GM18498 (cell line): ENCODE measurements around the gene VAC14.

Experiments
- ATAC-seq: cut with Tn5 transposase; IDR thresholded peaks from one replicate; pipeline ENCODE4 v1.9.1; 2021; ENCODE audit warnings: mild to moderate bottlenecking, moderate library complexity; ENCODE audit not compliant: unreplicated experiment

Gene VAC14

DNA sequence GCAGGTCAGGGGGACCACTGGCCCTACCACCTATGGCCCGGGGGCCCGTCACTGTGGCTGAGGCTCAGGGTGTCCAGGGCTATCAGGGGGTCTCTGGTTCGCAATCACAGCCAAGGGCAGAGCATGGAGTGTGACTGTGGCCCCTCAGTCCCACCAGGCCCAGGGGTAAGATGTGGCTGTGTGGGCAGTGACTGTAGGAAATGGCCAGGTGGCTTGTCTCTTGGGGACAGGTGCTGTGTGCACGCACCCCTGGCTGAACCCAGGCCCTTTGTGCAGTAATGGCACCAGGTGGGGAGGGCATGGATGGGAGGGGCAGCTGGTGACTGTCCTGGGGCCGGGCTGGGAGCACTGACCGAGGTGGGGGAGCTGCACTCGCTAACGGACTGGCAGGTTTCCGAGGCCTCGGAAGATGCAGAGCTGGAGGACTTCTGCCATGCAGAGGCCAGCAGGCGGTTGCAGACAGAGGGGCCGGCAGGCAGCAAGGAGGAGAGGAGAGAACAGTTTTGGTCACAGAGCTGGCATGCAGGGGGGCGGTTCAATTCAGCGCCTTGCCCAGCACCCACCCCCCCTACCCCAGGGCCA, 135.8 kb downstream of the VAC14 start:
- no peak for ATAC-seq

- ATAC-seq, result no peak
Measured at GRCh38 chr16:70664325-70665112, 136.4 kb downstream of the VAC14 start.

DNA sequence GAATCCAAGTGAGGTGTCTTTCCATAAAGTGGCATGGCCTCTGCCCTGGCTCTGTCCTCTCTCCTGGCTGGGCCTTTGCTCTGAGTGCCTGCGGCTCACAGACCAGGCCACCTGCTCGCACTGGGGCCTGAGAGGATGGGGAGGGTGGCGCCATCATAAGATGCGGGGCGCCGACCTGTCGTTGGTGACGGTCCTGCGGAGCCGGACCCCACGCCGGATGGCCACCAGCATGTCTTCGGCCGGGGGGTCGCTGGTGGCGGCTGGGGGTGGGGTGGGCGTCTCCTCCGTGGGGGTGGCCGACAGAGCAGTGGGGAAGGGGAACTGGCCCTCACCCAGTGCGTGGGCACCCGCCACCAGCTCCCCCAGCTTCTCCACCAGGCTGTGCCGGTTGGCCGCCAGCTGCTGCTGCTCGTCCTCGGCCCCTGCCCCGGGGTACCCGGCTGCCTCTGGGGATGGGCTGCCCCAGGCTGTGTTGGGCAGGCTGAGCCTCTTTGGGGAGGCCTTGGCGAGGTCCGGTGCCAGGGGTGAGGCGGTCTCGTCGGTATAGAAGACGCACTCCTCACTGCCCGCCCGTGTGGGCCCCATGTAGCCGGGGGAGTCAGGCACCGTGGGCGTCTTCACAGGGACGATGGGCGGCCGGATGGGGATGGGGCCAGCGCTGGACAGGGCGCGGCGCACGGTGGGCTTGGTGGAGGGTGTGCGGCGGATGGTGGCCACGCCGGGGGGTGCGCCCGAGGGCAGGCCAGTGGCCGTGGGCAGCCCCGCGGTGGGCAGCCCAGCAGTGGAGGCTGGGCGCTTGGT, 137.2 kb downstream of the VAC14 start:
- ATAC-seq, result no peak

- no peak for ATAC-seq
Measured at GRCh38 chr16:70662991-70663523, 137.9 kb downstream of the VAC14 start.

- no peak for ATAC-seq
Measured at GRCh38 chr16:70661918-70662641, 138.9 kb downstream of the VAC14 start.

- no peak for ATAC-seq
Measured at GRCh38 chr16:70661534-70661917, 139.4 kb downstream of the VAC14 start.

- ATAC-seq, result no peak
Measured at GRCh38 chr16:70660672-70661350, 140.1 kb downstream of the VAC14 start.

- ATAC-seq, result no peak
Measured at GRCh38 chr16:70659953-70660671, 140.8 kb downstream of the VAC14 start.

- ATAC-seq, result no peak
Measured at GRCh38 chr16:70659546-70659945, 141.4 kb downstream of the VAC14 start.

DNA sequence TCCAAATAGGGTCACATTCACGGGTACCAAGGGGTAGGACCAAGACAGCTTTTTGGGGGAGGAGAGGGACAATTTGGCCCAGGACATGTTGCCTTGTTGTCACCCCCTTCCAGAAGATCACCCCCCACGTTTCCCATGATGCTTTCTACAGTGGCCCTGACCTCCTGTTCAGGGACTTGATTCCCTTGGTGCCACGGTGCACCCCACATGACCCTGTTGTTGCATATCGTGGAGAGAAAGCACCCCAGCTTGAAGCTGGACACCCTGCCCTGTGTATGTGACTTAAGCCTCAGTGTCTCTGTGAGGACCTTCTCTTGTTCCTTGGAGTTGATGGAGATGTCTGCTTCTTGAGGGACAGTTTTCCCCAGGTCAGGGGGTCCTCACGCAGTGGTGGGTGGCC, 142.0 kb downstream of the VAC14 start:
- ATAC-seq, result no peak

DNA sequence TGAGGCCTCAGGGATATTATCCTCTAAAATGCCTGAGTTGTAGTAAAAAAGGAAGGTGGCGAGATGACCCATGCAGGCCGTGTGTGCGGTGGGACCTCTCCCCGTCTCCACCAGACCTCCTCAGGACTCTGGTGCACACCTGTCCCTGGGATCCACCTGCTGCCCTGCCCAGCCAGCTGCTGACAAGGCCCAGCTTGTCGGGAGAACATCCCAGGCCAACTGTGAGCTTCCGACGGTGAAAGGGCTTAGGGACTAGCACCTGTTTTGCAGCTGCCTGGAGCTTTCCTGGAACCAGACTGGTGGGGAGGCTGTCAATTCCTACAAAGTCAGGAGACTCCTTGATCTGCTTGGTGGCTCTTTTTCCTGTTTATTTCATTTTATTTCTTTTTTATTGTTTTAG, 143.0 kb downstream of the VAC14 start:
- ATAC-seq, result no peak

- no peak for ATAC-seq
Measured at GRCh38 chr16:70656712-70657263, 144.2 kb downstream of the VAC14 start.

- no peak for ATAC-seq
Measured at GRCh38 chr16:70656065-70656711, 144.8 kb downstream of the VAC14 start.

DNA sequence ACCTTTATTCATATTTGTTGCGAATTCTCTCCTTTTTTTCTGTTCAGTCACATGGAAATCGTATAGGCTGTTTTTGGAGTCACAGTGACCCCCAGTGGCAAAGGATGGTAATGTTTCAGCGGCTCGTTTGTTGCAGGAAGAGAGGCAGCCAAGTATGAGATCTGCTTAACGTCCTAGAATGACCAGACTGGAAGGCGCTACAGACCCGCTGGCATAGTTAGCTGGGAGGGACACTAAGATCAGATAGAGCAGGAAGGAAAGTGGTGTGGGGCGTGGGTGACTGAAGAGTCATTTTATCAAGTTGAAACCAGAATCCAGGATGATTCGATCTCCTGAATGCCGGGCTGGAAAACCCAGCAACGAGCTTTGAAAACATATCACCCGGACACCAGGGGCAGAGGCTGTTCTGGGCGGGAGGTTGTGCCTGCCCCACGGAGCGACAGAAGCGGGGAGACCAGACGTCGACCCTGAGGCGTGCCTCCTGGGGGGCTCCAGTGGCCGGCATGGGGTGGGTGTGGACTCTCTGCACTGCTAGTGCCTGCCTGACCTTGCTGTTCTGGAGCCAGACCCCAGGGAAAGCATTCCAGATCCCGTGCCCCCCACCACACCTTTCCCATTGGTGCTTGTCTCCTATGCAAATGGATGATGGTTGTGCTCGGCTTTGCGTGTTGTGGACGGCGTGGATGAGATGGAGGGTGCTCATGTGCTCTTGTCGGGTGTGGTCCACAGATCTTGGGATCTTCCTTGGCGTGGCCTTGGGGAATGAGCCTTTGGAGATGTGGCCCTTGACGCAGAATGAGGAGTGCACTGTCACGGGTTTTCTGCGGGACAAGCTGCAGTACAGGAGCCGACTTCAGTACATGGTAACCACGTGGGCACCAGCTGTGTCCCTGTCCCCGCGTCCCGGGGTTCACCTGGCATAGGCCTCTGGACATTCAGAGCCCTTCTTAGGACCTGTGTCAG, 146.9 kb downstream of the VAC14 start:
- peak; percentile 65 for ATAC-seq

DNA sequence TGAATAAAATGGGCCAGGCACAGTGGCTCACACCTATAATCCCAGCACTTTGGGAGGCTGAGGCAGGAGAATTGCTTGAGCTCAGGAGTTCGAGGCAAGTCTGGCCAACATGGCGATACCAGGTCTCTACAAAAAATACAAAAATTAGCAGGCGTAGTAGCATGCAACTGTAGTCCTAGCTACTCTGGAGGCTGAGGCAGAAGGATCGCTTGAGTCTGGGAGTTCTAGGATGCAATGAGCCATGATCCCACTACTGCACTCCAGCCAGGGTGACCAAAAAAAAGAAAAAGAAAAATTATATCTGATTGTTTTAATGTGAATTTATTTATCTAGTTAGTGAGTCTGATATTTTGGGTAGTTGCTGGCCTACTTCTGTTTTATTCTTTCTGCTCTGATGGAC, 147.6 kb downstream of the VAC14 start:
- ATAC-seq, result peak; percentile 10

DNA sequence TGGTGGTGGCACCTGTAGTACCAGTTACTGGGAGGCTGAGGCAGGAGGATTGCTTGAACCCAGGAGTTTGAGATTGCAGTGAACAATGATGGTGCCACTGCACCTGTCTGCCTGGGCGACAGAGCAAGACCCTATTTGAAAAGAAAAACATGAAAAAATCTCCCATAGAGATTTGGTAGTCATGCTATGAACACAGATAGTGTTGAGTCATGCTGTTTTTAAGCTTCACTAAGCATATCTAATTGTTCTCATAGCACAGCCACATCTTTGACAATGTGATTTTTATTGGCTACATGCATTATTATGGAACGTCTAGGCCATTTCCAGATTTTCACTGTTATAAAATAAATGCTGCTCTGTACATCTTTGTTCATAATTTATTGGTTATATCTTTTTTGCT, 148.6 kb downstream of the VAC14 start:
- no peak for ATAC-seq

GRCh38 chr16:70651524-70651923, 149.4 kb downstream of the VAC14 start:
- ATAC-seq, result no peak

DNA sequence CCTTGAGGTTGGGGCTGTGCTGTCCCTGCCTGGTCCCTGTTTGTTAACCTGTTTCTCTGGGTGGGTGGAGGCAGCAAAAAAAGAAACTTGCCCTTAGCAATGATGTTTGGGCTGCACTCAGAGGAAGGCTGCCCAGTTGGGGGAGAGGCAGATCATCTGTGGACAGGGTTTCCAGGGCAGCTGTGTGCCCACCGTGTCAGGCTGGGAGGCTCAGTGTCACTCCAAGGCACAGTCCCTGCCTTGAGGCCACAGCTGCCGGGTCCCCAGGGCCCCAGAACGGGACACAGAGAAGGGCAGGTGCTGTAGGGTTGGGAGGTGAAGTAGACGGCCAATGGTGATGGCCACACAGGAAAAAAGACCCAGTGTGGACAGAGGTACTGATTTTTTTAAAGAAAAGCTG, 150.7 kb downstream of the VAC14 start:
- ATAC-seq, result no peak
